VCaP (cell line): ENCODE measurements around the gene THRB.

Experiments used
- H3K27ac ChIP-seq: fragments of 450-650 bp; 2 replicates; pipeline ENCODE4 v1.5.1; 2017
- TF ChIP-seq, protein P1 (sequence below): fragments of 450-650 bp; conservative IDR thresholded peaks from 2 replicates; pipeline ENCODE4 v1.5.1; 2017; ENCODE audit warnings: mild to moderate bottlenecking, moderate library complexity

Gene THRB

DNA sequence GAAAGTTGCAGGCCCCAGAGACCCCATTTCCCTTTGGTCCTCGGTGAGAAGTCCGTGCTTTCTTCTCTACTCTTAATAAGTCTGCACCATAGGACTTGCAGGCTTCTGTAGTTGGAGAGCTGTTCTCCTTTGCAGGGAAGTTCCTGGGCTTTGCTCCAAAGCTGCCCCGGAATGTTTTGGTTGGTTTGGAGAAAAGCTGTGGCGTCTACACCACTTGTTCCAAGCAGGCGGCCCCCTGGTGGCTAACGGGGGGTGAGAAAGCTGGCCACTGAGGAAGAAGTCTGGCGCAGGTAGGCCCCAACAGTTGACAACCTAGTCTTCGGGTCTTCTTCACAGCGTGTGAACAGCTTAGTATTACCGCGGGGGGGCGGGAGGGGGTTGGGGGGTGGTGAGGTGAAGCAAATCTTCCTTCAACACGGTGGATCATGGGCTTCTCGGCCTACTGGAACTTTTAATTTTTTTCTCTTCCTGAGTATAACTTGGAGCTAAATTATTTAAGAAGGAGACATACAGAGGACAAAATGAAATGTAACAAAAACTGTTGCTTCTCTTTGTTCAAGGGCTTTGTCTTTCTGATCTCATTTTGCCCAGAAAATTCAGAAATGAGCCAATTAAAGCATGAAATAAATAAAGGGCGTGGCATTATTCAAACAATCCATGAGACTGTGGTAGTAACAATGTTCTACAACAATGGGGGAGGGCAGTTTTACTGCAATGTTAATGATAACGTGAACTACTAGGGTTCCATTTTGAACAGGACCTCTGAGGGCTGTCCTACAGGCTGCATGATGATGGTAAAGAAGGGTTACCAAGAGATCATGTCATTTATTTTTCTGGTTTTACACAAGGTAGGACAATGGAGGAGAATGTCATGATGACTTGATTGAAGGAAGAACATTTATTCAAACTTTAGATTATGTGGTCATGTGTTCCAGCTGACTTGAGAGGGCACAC lies 2.2 kb upstream of the THRB start:
- peak overlapping the region; percentile 99 for H3K27ac ChIP-seq
- TF ChIP-seq, protein P1, sequence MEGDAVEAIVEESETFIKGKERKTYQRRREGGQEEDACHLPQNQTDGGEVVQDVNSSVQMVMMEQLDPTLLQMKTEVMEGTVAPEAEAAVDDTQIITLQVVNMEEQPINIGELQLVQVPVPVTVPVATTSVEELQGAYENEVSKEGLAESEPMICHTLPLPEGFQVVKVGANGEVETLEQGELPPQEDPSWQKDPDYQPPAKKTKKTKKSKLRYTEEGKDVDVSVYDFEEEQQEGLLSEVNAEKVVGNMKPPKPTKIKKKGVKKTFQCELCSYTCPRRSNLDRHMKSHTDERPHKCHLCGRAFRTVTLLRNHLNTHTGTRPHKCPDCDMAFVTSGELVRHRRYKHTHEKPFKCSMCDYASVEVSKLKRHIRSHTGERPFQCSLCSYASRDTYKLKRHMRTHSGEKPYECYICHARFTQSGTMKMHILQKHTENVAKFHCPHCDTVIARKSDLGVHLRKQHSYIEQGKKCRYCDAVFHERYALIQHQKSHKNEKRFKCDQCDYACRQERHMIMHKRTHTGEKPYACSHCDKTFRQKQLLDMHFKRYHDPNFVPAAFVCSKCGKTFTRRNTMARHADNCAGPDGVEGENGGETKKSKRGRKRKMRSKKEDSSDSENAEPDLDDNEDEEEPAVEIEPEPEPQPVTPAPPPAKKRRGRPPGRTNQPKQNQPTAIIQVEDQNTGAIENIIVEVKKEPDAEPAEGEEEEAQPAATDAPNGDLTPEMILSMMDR: peak; percentile 58

GRCh38 chr3:24495326-24495994 lies 810 bp upstream of the THRB start:
- TF ChIP-seq, protein P1: peak; percentile 48
- H3K27ac ChIP-seq: peak overlapping the region; percentile 99

GRCh38 chr3:24493746-24494617 lies 668 bp downstream of the THRB start:
- TF ChIP-seq, protein P1: no peak; the same call in 1 of the 2 replicates
- H3K27ac ChIP-seq: peak overlapping the region; percentile 99

GRCh38 chr3:24492971-24493551 lies 1.6 kb downstream of the THRB start:
- H3K27ac ChIP-seq: peak overlapping the region; percentile 99
- TF ChIP-seq, protein P1: no peak

DNA sequence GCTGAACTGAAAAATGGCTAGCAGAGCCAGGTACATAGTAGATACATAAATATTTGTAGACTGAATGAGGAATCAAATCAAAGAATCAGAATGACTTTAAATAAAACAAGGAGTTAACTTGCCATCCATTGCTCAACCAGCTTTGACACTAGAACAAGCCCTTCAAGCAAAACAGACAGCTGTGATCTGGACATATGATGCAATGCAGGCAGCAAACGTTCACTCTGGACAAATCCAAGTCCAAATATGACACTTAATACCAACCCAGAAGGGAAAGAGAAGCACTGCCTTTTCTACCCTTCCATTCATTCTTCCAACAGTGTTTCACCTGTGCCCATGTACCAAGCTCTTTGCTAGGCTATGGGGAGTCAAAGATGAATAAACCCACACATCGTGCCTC lies 4.5 kb downstream of the THRB start:
- no peak overlapping the region for H3K27ac ChIP-seq
- TF ChIP-seq, protein P1: no peak

GRCh38 chr3:24487325-24488262 lies 7.1 kb downstream of the THRB start:
- TF ChIP-seq, protein P1: no peak
- H3K27ac ChIP-seq: no peak overlapping the region
